ENCODE measurements around the gene PXDC1.

Gene PXDC1

DNA sequence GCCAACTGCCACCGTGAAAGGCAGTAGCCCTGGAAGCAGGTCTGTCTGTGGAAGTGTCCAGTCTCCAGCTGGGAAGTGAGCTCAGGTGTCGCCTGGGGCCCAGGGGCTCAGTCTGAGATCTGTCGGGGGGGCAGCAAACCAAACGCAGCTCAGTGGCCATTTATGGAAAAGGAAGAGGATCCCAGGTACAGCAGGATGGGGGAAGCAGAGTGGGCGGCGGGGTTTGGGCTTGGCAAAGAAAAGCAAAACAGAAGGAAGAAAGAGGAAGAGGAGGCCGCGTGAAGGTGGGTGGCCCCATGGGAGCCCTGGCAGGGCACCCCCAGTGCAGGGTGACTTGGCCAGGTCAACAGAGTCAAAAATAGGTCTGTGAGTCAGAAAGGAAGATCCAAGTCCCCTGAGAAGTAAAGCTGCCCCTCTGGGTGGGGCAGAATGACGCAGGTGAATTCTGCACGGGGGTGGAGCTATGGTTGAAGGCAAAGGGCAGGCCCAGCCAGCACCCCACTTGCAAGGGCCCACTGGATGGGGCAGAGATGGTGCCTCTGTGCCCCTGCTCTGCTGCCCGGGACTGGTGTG lies 5.3 kb downstream of the PXDC1 start:
- no peak overlapping the region for H3K4me3 ChIP-seq (ENCODE audit: low read depth, low read length)
- DNase-seq = no peak
- TF ChIP-seq, protein P1, sequence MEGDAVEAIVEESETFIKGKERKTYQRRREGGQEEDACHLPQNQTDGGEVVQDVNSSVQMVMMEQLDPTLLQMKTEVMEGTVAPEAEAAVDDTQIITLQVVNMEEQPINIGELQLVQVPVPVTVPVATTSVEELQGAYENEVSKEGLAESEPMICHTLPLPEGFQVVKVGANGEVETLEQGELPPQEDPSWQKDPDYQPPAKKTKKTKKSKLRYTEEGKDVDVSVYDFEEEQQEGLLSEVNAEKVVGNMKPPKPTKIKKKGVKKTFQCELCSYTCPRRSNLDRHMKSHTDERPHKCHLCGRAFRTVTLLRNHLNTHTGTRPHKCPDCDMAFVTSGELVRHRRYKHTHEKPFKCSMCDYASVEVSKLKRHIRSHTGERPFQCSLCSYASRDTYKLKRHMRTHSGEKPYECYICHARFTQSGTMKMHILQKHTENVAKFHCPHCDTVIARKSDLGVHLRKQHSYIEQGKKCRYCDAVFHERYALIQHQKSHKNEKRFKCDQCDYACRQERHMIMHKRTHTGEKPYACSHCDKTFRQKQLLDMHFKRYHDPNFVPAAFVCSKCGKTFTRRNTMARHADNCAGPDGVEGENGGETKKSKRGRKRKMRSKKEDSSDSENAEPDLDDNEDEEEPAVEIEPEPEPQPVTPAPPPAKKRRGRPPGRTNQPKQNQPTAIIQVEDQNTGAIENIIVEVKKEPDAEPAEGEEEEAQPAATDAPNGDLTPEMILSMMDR (IDR thresholded peaks at IDR 0.05; ENCODE audit: low read depth, low read length) = no peak
- H3K36me3 ChIP-seq = no peaks in the 10 kb centered on the region
- H3K4me1 ChIP-seq = peaks cover 2% of the 10 kb centered on the region; the same call in 1 of the 2 replicates
- H3K27me3 ChIP-seq = peaks cover 41% of the 10 kb centered on the region
- H3K9me3 ChIP-seq = no peaks in the 10 kb centered on the region

DNA sequence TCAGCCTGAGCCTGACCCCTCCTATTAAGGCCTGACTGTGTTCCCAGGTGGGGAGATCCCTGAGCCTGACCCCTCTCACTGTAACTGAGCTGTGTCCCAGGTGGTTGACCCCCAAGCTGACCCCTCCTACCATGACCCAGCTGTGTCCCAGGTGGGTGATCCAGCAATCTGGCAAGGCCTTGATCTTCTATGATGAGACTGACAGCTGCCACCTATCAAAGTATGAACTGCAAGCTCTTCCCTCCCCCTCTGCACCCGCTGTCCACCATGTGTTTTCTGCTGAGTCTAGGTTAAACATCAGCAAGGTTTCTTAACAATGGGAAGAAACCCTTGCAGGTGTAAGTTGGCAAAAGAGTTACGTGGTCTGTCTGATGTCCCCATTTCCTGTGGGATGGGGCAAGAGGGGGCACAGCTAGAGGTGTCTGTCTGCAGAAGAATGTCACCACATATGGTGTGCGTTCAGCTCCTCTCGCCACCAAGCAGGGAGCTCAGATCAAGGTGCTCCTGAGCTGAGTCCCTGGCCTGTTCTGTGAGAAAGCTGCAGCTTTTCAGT lies 5.9 kb downstream of the PXDC1 start:
- DNase-seq = no peak
- H3K36me3 ChIP-seq = no peaks in the 10 kb centered on the region
- peaks cover 2% of the 10 kb centered on the region; the same call in 1 of the 2 replicates for H3K4me1 ChIP-seq
- TF ChIP-seq, protein P1 (IDR thresholded peaks at IDR 0.05; ENCODE audit: low read depth, low read length) = no peak
- no peak overlapping the region for H3K4me3 ChIP-seq (ENCODE audit: low read depth, low read length)
- no peaks in the 10 kb centered on the region for H3K9me3 ChIP-seq
- H3K27me3 ChIP-seq = peaks cover 41% of the 10 kb centered on the region

DNA sequence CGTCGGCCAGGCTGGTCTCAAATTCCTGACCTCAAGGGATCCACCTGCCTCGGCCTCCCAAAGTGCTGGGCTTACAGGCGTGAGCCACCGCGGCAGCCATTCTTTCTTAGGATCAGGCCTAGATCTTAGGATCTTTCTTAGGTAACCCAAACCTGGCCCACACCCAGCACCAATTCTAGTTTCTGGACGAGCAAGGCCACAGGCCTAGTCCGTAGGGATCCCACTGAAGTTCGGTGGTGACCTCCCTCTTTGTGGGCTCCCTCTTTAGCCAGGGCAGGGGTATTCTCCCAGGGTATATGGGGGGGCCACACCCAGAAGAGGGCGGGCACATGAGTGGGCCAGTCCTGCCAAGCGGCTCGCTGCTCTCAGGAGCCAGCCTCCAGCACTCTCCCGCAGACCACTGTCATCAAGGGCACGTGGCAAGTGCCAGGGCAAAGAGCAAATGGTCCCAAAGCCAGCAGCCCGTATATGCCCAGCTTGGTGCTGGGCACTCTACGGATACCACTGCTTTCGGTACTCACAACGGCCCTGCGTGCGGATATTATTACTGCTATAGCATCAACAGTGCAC lies 6.5 kb downstream of the PXDC1 start:
- Histone ChIP-seq H3K4me1 (peaks cover 2% of the 10 kb centered on the region; the same call in 1 of the 2 replicates), H3K27me3 (peaks cover 37% of the 10 kb centered on the region), H3K36me3 (no peaks in the 10 kb centered on the region), H3K9me3 (no peaks in the 10 kb centered on the region), H3K4me3 (ENCODE audit: low read depth, low read length) (no peak overlapping the region)
- no peak for DNase-seq
- TF ChIP-seq, protein P1 (IDR thresholded peaks at IDR 0.05; ENCODE audit: low read depth, low read length) = no peak

DNA sequence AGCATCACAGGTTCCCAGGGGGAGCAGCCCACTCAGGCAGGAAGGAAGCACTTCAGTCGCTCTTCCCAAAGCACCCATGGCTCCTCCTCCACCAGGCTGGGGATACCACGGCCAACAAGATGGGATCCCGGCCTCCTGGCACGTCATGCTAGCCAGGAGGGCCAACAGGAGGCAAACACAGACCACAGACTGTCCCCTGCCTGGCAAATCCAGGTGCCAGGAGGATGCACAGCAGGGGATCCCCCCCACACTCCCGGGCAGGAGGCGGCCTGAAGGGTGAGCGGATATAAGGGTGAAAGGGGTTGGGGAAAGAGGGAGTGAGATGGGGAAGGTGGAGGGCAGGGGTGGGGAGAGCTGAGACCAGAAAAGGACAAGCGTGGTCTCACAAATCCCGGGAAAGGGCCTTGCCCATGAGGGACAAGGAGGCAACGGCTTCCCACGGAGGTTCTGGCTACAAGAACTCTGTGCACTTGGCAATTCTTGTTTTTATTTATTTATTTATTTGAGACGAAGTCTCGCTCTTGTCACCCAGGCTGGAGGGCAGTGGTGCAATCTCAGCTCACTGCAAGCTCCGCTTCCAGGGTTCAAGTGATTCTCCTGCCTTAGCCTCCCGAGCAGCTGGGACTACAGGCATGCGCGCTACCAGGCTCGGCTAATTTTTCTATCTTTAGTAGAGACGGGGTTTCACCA lies 7.2 kb downstream of the PXDC1 start:
- H3K4me1 ChIP-seq = peaks cover 2% of the 10 kb centered on the region; the same call in 1 of the 2 replicates
- no peak overlapping the region for H3K4me3 ChIP-seq (ENCODE audit: low read depth, low read length)
- peaks cover 31% of the 10 kb centered on the region for H3K27me3 ChIP-seq
- no peak for DNase-seq
- no peaks in the 10 kb centered on the region for H3K36me3 ChIP-seq
- H3K9me3 ChIP-seq = no peaks in the 10 kb centered on the region
- TF ChIP-seq, protein P1 (IDR thresholded peaks at IDR 0.05; ENCODE audit: low read depth, low read length) = no peak

DNA sequence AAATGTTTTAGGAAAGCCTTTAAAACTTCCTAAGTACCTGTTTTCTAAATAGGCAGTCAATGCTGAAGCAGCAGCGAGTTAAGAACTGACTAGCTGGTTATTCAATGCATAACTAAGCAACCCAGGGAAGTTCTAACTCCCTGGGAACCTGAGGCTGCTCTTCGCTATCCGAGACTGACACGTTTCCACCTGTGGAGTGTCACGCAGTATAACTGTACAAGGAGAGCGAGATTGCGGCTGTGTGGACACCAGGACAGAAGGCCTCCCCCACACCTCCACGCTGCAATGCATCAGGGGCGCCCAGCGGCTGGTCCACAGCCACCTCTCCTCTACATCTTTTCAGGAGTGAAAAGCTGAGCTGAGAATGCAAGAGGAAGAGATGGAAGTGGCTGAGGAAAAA lies 8.0 kb downstream of the PXDC1 start:
- Histone ChIP-seq H3K9me3 (no peaks in the 10 kb centered on the region), H3K27me3 (peaks cover 28% of the 10 kb centered on the region), H3K36me3 (no peaks in the 10 kb centered on the region), H3K4me1 (peaks cover 2% of the 10 kb centered on the region; the same call in 1 of the 2 replicates), H3K4me3 (ENCODE audit: low read depth, low read length) (no peak overlapping the region)
- DNase-seq = no peak
- TF ChIP-seq, protein P1 (IDR thresholded peaks at IDR 0.05; ENCODE audit: low read depth, low read length) = no peak

All from BE2C (cell line).